ENCODE data around the gene CTNNA3. TPM values are rescaled to one million over a fixed set of nuclear protein-coding genes. Genes with fewer than 3 reads are reported as not detected.

The CTNNA3 gene
- total and polyA plus RNA-seq, 4 donors, result under 0.01 to 39.8 (median 0.09) TPM

GRCh38 chr10:66180581-66181318, 1515.2 kb downstream of the CTNNA3 start:
- Histone ChIP-seq H3K27me3 (ENCODE audit: control insufficient read depth in 3 of 3, insufficient read depth in 3 of 3, low read length in 2 of 3) (no peaks in the 10 kb centered on the region), H3K4me1 (ENCODE audit: control insufficient read depth in 5 of 5, insufficient read depth in 5 of 5, low read length in 5 of 5) (peaks cover 0 to 11% (median 0%) of the 10 kb centered on the region in 5 donors), H3K36me3 (ENCODE audit: control insufficient read depth in 4 of 4, insufficient read depth in 4 of 4, low read length in 4 of 4) (no peaks in the 10 kb centered on the region), H3K27ac (ENCODE audit: low read depth in 1 of 2, low read length in 1 of 2) (no peak overlapping the region), H3K9ac (ENCODE audit: insufficient read depth in 1 of 2, low read length in 2 of 2) (no peak overlapping the region), H3K9me3 (ENCODE audit: control insufficient read depth in 4 of 4, insufficient read depth in 3 of 4, low read length in 3 of 4) (no peaks in the 10 kb centered on the region), H3K4me3 (no peak overlapping the region)
- TF ChIP-seq, protein P1, sequence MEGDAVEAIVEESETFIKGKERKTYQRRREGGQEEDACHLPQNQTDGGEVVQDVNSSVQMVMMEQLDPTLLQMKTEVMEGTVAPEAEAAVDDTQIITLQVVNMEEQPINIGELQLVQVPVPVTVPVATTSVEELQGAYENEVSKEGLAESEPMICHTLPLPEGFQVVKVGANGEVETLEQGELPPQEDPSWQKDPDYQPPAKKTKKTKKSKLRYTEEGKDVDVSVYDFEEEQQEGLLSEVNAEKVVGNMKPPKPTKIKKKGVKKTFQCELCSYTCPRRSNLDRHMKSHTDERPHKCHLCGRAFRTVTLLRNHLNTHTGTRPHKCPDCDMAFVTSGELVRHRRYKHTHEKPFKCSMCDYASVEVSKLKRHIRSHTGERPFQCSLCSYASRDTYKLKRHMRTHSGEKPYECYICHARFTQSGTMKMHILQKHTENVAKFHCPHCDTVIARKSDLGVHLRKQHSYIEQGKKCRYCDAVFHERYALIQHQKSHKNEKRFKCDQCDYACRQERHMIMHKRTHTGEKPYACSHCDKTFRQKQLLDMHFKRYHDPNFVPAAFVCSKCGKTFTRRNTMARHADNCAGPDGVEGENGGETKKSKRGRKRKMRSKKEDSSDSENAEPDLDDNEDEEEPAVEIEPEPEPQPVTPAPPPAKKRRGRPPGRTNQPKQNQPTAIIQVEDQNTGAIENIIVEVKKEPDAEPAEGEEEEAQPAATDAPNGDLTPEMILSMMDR (IDR thresholded peaks at IDR 0.05; ENCODE audit: control extremely low read depth, extremely low read depth), result peak; percentile 4
- DNase-seq (peak; percentile 29 to 89 (median 87)), ATAC-seq (ENCODE audit: insufficient read depth, low FRiP score) (peak; percentile 78)
- 46 to 51% methylated on average over 5 of the region's 5 CpGs for WGBS, 2 donors

DNA sequence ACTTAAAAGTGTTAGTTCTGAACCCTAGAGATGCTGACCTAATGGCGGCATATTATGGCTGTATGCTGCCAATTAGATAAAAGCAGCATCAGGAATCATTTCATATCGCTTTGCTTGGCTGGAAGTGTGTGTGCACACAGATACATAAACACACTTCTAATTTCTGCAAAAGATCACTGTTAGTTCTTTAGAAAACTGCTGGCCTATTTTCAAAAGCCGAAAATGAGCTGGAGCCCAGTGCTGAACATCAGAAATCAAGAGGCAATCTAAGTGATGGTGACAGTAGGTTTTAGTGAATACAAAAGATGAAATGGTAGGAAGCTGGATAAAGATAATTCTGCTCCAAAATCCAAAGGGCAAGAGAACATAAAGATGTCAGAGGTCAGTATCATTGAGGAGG, 1516.0 kb downstream of the CTNNA3 start:
- peak; percentile 63 to 95 (median 92) for DNase-seq
- H3K27me3 ChIP-seq (ENCODE audit: control insufficient read depth in 3 of 3, insufficient read depth in 3 of 3, low read length in 2 of 3), result no peaks in the 10 kb centered on the region
- no peak overlapping the region for H3K9ac ChIP-seq (ENCODE audit: insufficient read depth in 1 of 2, low read length in 2 of 2)
- H3K4me1 ChIP-seq (ENCODE audit: control insufficient read depth in 5 of 5, insufficient read depth in 5 of 5, low read length in 5 of 5), result peaks cover 0 to 11% (median 0%) of the 10 kb centered on the region in 5 donors
- WGBS, 2 donors, result 80 to 81% methylated on average over 3 of the region's 3 CpGs
- no peak overlapping the region for H3K4me3 ChIP-seq
- peaks cover 0 to 1% (median 0%) of the 10 kb centered on the region in 4 donors for H3K9me3 ChIP-seq (ENCODE audit: control insufficient read depth in 4 of 4, insufficient read depth in 3 of 4, low read length in 3 of 4)
- ATAC-seq (ENCODE audit: insufficient read depth, low FRiP score), result no peak
- H3K27ac ChIP-seq (ENCODE audit: low read depth in 1 of 2, low read length in 1 of 2), result no peak overlapping the region
- TF ChIP-seq, protein P1 (IDR thresholded peaks at IDR 0.05; ENCODE audit: control extremely low read depth, extremely low read depth), result no peak
- H3K36me3 ChIP-seq (ENCODE audit: control insufficient read depth in 4 of 4, insufficient read depth in 4 of 4, low read length in 4 of 4), result no peaks in the 10 kb centered on the region

DNA sequence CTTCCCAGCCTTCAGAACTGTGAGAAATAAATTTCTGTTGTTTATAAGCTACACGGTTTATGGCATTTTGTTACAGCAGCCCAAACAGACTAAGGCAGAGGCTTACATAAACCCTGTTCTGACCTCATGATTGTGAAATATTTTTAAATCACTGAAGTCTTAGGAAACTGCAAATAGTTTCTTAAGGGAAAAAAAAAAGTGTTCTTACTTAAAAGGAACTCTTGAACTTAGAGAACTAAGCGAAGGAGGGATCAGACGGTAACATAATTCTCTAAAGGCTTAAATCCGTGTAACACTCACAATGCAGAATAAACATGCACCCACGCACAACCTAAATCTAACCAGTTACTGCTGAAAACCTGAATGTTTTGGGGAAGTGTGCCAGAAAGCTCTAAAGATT, 1519.2 kb downstream of the CTNNA3 start:
- Histone ChIP-seq H3K4me3 (no peak overlapping the region), H3K4me1 (ENCODE audit: control insufficient read depth in 5 of 5, insufficient read depth in 5 of 5, low read length in 5 of 5) (peaks cover 0 to 11% (median 0%) of the 10 kb centered on the region in 5 donors), H3K27me3 (ENCODE audit: control insufficient read depth in 3 of 3, insufficient read depth in 3 of 3, low read length in 2 of 3) (no peaks in the 10 kb centered on the region), H3K9me3 (ENCODE audit: control insufficient read depth in 4 of 4, insufficient read depth in 3 of 4, low read length in 3 of 4) (peaks cover 0 to 1% (median 0%) of the 10 kb centered on the region in 4 donors), H3K36me3 (ENCODE audit: control insufficient read depth in 4 of 4, insufficient read depth in 4 of 4, low read length in 4 of 4) (no peaks in the 10 kb centered on the region), H3K9ac (ENCODE audit: insufficient read depth in 1 of 2, low read length in 2 of 2) (no peak overlapping the region), H3K27ac (ENCODE audit: low read depth in 1 of 2, low read length in 1 of 2) (no peak overlapping the region)
- ATAC-seq (ENCODE audit: insufficient read depth, low FRiP score), result peak; percentile 19
- 46 to 54% methylated on average over 5 of the region's 5 CpGs for WGBS, 2 donors
- DNase-seq, result peak in 2 of 3 donors; percentile 36 to 53
- TF ChIP-seq, protein P1 (IDR thresholded peaks at IDR 0.05; ENCODE audit: control extremely low read depth, extremely low read depth), result no peak
